ENCODE data around the gene HMG20A. TPM values are rescaled to one million over a fixed set of nuclear protein-coding genes. Genes with fewer than 3 reads are reported as not detected.
A peak's percentile ranks its signal among the peaks of the same experiment; 100 is the strongest.

Gene HMG20A
- total RNA-seq, 2 experiments from 2014 or later: 36.4 to 46.3 TPM

DNA sequence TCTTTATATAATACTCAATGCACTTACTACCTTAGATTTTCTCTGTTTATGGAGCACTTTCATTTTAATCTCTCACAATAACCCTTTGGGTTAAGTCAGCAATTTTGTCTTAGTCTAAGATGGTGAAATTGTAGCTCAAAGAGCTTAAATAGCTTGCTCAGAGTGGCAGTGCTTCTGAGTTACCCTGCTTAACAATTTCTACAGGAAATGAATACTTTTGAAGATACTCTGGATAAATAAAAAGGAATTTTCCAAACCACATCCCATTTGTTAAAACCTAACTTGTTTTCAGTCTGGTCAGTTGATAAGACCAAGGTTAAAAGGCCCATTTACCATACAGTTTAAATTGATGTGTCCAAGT is 37.2 kb downstream of the HMG20A start:
- no peaks in the 10 kb centered on the region for H3K27me3 Mint-ChIP-seq
- CTCF ChIA-PET: interaction anchor here (1.2 kb wide), 1 partner anchor 37 kb away, joined by 3 read pairs; the partner anchor contains the start of gene HMG20A
- H3K4me3 Mint-ChIP-seq: no peak overlapping the region
- no peak for DNase-seq
- H3K27ac Mint-ChIP-seq: peak overlapping the region; percentile 29
- ATAC-seq: peak; percentile 45
- peaks cover 19% of the 10 kb centered on the region for H3K4me1 Mint-ChIP-seq
- H3K9me3 Mint-ChIP-seq (ENCODE audit: low read depth): no peaks in the 10 kb centered on the region
- H3K36me3 Mint-ChIP-seq: peaks cover 18% of the 10 kb centered on the region

DNA sequence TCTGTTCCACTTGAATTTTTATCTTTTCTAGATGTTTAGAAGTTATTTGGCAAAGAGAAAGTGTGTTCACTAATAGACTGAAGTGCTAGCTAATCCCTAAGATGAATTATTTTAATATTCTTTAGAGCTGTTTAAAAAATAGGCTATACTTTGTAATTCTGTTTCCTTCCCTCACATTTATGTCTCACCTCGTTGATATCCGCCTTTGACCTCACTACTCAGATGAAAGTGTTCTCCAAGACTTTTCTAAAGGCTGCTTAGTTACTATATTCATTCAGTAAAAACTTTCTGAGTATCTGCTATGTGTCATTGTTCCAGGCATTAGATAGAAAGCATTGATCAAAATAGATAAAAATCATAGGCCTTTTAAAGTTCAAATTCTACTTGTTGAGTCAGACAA is 38.3 kb downstream of the HMG20A start:
- ATAC-seq (no peak), DNase-seq (no peak)
- no peak overlapping the region for H3K27ac Mint-ChIP-seq
- CTCF ChIA-PET: interaction anchor here (0.8 to 1.2 kb wide), 3 partner anchors 19 to 84 kb away, joined by 3 to 4 read pairs (median 3); partner anchors contain the start of gene HMG20A
- H3K36me3 Mint-ChIP-seq: peaks cover 18% of the 10 kb centered on the region
- peaks cover 19% of the 10 kb centered on the region for H3K4me1 Mint-ChIP-seq
- no peaks in the 10 kb centered on the region for H3K27me3 Mint-ChIP-seq
- no peaks in the 10 kb centered on the region for H3K9me3 Mint-ChIP-seq (ENCODE audit: low read depth)
- H3K4me3 Mint-ChIP-seq: no peak overlapping the region

DNA sequence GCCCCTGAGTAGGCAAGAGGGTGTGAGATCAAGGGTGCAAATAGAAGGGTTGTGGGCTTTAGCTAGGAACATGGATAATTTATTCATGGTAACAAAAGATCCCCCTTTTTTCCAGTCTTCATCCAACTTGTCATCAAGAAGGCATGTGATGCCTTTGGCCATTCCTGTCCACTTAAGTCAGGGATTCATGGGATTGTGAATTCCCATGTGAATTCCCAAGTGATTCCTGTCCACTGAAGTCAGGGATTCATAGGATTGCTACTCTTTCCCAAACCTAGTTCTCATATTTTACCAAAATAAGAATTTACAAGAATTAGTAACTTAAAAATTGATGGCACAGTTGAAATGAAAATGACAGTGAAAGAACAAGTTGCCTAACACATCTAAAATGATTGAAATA is 40.8 kb downstream of the HMG20A start:
- no peak overlapping the region for H3K27ac Mint-ChIP-seq
- H3K9me3 Mint-ChIP-seq (ENCODE audit: low read depth): no peaks in the 10 kb centered on the region
- no peak overlapping the region for H3K4me3 Mint-ChIP-seq
- peaks cover 19% of the 10 kb centered on the region for H3K36me3 Mint-ChIP-seq
- no peaks in the 10 kb centered on the region for H3K27me3 Mint-ChIP-seq
- CTCF ChIA-PET: no interaction called here
- peaks cover 16% of the 10 kb centered on the region for H3K4me1 Mint-ChIP-seq
- DNase-seq (no peak), ATAC-seq (no peak)

DNA sequence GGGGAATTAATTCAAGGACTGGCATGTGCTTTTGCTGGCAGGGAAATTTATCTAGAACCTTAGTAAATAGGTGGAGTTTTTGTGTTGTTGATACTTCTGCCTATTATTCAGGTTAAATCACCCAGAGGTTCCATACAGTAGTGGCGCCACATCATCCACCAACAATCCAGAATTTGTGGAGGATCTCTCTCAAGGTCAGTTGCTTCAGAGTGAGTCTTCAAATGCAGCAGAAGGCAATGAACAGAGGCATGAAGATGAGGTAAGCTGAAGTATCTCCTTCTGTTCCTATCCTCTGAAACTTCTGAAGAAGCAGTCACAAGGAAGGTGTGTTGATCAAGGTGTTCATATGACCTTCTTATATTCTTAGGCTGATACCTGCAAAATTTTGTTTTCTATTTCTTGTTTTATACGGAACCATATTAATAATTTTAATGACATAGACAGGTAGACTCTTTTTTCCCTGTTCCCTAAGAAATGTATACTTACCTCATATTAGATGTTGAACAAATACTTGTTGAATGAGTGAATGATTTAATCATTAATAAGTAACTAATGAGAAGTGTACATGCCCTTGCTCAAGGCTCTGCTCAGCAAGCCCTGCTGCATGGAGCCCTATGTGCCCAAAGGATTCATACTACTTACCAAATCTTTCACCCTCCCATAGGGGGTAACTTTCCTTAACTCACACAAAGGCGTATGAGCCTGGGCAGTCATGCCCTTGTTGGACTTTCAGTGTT is 43.6 kb downstream of the HMG20A start:
- ATAC-seq: no peak
- Mint-ChIP-seq H3K36me3 (peaks cover 24% of the 10 kb centered on the region), H3K9me3 (ENCODE audit: low read depth) (no peaks in the 10 kb centered on the region), H3K4me3 (no peak overlapping the region), H3K27ac (no peak overlapping the region), H3K27me3 (no peaks in the 10 kb centered on the region), H3K4me1 (no peaks in the 10 kb centered on the region)
- no peak for DNase-seq
- CTCF ChIA-PET: no interaction called here

- Mint-ChIP-seq H3K36me3 (peaks cover 17% of the 10 kb centered on the region), H3K27ac (no peak overlapping the region), H3K4me3 (no peak overlapping the region), H3K27me3 (no peaks in the 10 kb centered on the region), H3K9me3 (ENCODE audit: low read depth) (no peaks in the 10 kb centered on the region), H3K4me1 (no peaks in the 10 kb centered on the region)
- DNase-seq (no peak), ATAC-seq (no peak)
- CTCF ChIA-PET: interaction anchor here (1.0 kb wide), 1 partner anchor 346 kb away, joined by 3 read pairs; no protein-coding TSS in a partner anchor
Measured at GRCh38 chr15:77466521-77466920, 45.8 kb downstream of the HMG20A start.

DNA sequence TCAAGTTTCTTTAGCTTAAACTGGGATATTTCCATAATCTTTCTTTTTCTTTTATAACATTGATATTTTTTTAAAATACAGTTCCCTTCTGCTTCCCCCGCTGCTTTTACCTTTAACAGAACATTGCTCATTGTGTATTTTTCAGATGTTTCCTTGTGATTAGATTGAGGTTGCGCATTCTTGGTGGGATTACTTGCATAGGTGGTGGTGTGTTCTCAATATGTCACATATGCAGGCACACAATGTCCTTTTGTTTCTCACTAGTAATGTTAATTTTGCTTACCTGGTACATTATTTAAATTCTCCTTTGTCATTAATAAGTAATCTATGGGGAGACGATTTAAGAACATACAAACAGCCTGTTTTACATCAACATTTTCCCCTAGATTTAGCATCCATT is 48.2 kb downstream of the HMG20A start:
- no peak for DNase-seq
- Mint-ChIP-seq H3K27me3 (no peaks in the 10 kb centered on the region), H3K4me1 (peaks cover 3% of the 10 kb centered on the region), H3K4me3 (no peak overlapping the region), H3K9me3 (ENCODE audit: low read depth) (no peaks in the 10 kb centered on the region), H3K27ac (no peak overlapping the region), H3K36me3 (peaks cover 25% of the 10 kb centered on the region)
- ATAC-seq: no peak
- CTCF ChIA-PET: no interaction called here

DNA sequence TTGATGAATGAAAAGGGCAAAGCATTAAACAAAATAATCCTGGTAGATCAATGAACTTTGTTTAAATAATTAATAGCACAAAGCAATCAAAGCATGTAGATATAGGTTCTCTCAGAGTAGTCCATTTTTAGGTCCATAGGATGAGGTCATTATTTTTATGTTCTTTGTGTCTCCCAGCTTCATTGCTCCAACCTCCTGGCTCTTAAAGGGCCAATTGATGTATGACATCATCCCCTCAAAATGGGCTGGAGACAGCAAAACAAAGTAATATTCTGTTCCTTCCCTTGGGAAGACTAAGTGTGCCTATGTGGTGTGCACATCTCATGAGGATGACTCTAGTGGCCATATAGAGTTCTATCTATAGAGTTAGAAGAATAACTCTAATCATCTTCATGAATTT is 49.5 kb downstream of the HMG20A start:
- ATAC-seq (no peak), DNase-seq (no peak)
- peaks cover 3% of the 10 kb centered on the region for H3K4me1 Mint-ChIP-seq
- CTCF ChIA-PET: no interaction called here
- no peak overlapping the region for H3K4me3 Mint-ChIP-seq
- no peaks in the 10 kb centered on the region for H3K9me3 Mint-ChIP-seq (ENCODE audit: low read depth)
- H3K27me3 Mint-ChIP-seq: no peaks in the 10 kb centered on the region
- H3K36me3 Mint-ChIP-seq: peaks cover 31% of the 10 kb centered on the region
- H3K27ac Mint-ChIP-seq: no peak overlapping the region

GRCh38 chr15:77473328-77473727 is 52.6 kb downstream of the HMG20A start:
- no peaks in the 10 kb centered on the region for H3K9me3 Mint-ChIP-seq (ENCODE audit: low read depth)

GRCh38 chr15:77474310-77474988 is 53.8 kb downstream of the HMG20A start:
- ATAC-seq: no peak
- no peaks in the 10 kb centered on the region for H3K9me3 Mint-ChIP-seq (ENCODE audit: low read depth)
- H3K36me3 Mint-ChIP-seq: peaks cover 33% of the 10 kb centered on the region
- no peak overlapping the region for H3K27ac Mint-ChIP-seq
- H3K27me3 Mint-ChIP-seq: no peaks in the 10 kb centered on the region
- DNase-seq: no peak
- H3K4me1 Mint-ChIP-seq: peaks cover 11% of the 10 kb centered on the region
- CTCF ChIA-PET: no interaction called here
- no peak overlapping the region for H3K4me3 Mint-ChIP-seq

More at GRCh38 chr15:77473328-77473727, 52.6 kb downstream of the HMG20A start:
- Mint-ChIP-seq H3K27me3 (no peaks in the 10 kb centered on the region), H3K36me3 (peaks cover 28% of the 10 kb centered on the region), H3K27ac (no peak overlapping the region), H3K4me1 (peaks cover 4% of the 10 kb centered on the region), H3K4me3 (no peak overlapping the region)
- CTCF ChIA-PET: no interaction called here
- no peak for DNase-seq
- ATAC-seq: no peak

DNA sequence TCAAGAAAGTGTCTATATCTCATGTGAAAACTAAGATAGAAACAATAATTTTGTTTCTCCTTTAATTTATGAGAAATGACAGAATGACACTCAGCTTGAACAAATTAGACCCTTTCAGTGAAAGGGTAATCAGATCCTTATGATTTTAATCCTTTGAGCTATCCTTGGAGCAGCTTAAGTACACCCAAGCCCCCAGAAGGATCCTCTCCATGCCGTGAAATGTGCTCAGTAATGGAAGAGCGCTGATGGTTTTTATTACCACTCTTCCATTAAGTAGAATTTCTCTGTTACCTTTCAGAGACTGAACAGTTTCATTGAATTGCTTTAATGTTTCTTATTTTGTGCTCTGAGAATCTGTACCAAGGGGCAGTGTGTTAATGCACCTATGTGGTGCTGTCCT is 54.3 kb downstream of the HMG20A start:
- CTCF ChIA-PET: no interaction called here
- ATAC-seq (no peak), DNase-seq (no peak)
- Mint-ChIP-seq H3K4me1 (peaks cover 13% of the 10 kb centered on the region), H3K9me3 (ENCODE audit: low read depth) (no peaks in the 10 kb centered on the region), H3K36me3 (peaks cover 37% of the 10 kb centered on the region), H3K27ac (no peak overlapping the region), H3K4me3 (no peak overlapping the region), H3K27me3 (no peaks in the 10 kb centered on the region)

GRCh38 chr15:77475898-77476297 is 55.2 kb downstream of the HMG20A start:
- CTCF ChIA-PET: interaction anchor here (1.0 kb wide), 1 partner anchor 18 kb away, joined by 3 read pairs; no protein-coding TSS in a partner anchor

DNA sequence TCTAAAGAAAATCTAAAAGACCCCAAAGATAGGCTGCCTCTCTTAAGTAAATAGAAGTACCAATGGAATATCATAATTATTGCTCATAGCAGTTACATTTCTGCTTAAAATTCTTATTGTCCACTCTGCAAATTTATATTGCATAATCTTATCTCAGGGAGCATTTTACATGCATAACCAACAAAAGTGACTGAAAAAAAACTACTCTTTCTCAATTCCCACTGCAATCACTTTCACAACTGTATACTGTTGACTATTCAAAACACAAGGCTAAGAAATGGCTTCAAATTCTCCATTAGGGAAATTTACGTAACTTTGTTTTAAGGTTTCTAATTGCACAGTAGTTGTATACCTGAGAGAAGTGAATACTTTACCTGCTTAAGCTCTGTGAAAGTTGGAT is 56.3 kb downstream of the HMG20A start:
- CTCF ChIA-PET: interaction anchor here (1.2 kb wide), 1 partner anchor 359 kb away, joined by 3 read pairs; no protein-coding TSS in a partner anchor

More at GRCh38 chr15:77475898-77476297, 55.2 kb downstream of the HMG20A start:
- H3K36me3 Mint-ChIP-seq: peaks cover 38% of the 10 kb centered on the region
- DNase-seq: no peak
- H3K4me1 Mint-ChIP-seq: peaks cover 13% of the 10 kb centered on the region
- no peaks in the 10 kb centered on the region for H3K9me3 Mint-ChIP-seq (ENCODE audit: low read depth)
- H3K4me3 Mint-ChIP-seq: no peak overlapping the region
- no peak overlapping the region for H3K27ac Mint-ChIP-seq
- ATAC-seq: no peak
- no peaks in the 10 kb centered on the region for H3K27me3 Mint-ChIP-seq

DNA sequence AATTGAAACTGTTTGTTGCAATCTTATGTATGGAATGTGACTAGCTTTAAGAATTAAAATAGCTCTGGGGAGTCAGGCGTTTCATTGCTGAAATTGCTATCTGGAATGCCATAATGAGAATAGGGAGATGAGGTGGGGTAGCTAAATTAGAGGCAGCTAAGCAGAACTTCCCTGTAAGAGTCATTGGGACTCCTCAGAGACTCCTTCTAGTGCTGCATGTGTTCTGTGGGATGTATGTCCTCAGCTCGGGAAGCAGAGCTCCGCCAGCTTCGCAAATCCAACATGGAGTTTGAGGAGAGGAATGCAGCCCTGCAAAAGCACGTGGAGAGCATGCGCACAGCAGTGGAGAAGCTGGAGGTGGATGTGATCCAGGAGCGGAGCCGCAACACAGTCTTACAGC is 57.4 kb downstream of the HMG20A start:
- Mint-ChIP-seq H3K27ac (no peak overlapping the region), H3K27me3 (no peaks in the 10 kb centered on the region), H3K36me3 (peaks cover 34% of the 10 kb centered on the region), H3K4me3 (no peak overlapping the region), H3K9me3 (ENCODE audit: low read depth) (no peaks in the 10 kb centered on the region), H3K4me1 (peaks cover 13% of the 10 kb centered on the region)
- CTCF ChIA-PET: interaction anchor here (0.9 to 1.2 kb wide), 3 partner anchors 19 to 360 kb away, joined by 3 to 5 read pairs (median 3); no protein-coding TSS in a partner anchor
- no peak for DNase-seq
- no peak for ATAC-seq

More for the DNA sequence above, 56.3 kb downstream of the HMG20A start:
- ATAC-seq (no peak), DNase-seq (no peak)
- Mint-ChIP-seq H3K27ac (no peak overlapping the region), H3K4me1 (peaks cover 13% of the 10 kb centered on the region), H3K36me3 (peaks cover 34% of the 10 kb centered on the region), H3K9me3 (ENCODE audit: low read depth) (no peaks in the 10 kb centered on the region), H3K27me3 (no peaks in the 10 kb centered on the region), H3K4me3 (no peak overlapping the region)

GRCh38 chr15:77479015-77479414 is 58.3 kb downstream of the HMG20A start:
- H3K36me3 Mint-ChIP-seq: peaks cover 30% of the 10 kb centered on the region
- CTCF ChIA-PET: interaction anchor here (0.9 to 1.0 kb wide), 2 partner anchors 18 to 20 kb away, joined by 3 read pairs; no protein-coding TSS in a partner anchor
- H3K9me3 Mint-ChIP-seq (ENCODE audit: low read depth): no peaks in the 10 kb centered on the region
- ATAC-seq (peak; percentile 51), DNase-seq (no peak)
- H3K4me3 Mint-ChIP-seq: no peak overlapping the region
- H3K27ac Mint-ChIP-seq: no peak overlapping the region
- peaks cover 10% of the 10 kb centered on the region for H3K4me1 Mint-ChIP-seq
- no peaks in the 10 kb centered on the region for H3K27me3 Mint-ChIP-seq
